Measurements from ENCODE around the gene SKI. TPM values are rescaled to one million over a fixed set of nuclear protein-coding genes. Genes with fewer than 3 reads are reported as not detected.

The SKI gene
- total and polyA plus RNA-seq, 10 of the 15 experiments (the other 5 are each of a cell fraction or from before 2014, with no cell fraction given), result 0.03 to 14.9 (median 0.96) TPM

GRCh38 chr1:2315674-2316450 is 87.7 kb downstream of the SKI start:
- no TSS peak for BruUV-seq (replicated peaks)
- ChIA-PET POLR2A (interaction anchor here (0.6 kb wide), 1 partner anchor 81 kb away, joined by 4 read pairs; no protein-coding TSS in a partner anchor), CTCF (interaction anchor here (0.7 to 2.5 kb wide), 5 partner anchors 24 to 121 kb away, joined by 3 to 12 read pairs (median 3); partner anchors contain the start of gene FAAP20), RAD21 (ENCODE audit: unreplicated experiment) (interaction anchor here (0.7 to 3.2 kb wide), 6 partner anchors 16 to 121 kb away, joined by 3 to 18 read pairs (median 5); partner anchors contain the start of gene FAAP20), SMC1A (ENCODE audit: uncharacterized antibody, unreplicated experiment) (interaction anchor here (1.1 kb wide), 1 partner anchor 82 kb away, joined by 3 read pairs; no protein-coding TSS in a partner anchor)
- peak overlapping the region; percentile 64; the same call in 1 of the 2 replicates for H3K4me2 ChIP-seq (ENCODE audit: control insufficient read depth, insufficient read depth)
- no peaks in the 10 kb centered on the region for H4K20me1 ChIP-seq (ENCODE audit: control insufficient read depth, insufficient read depth)
- peak overlapping the region; percentile 41; the same call in 1 of the 2 replicates for H3K4me3 ChIP-seq
- no peaks in the 10 kb centered on the region for H3K36me3 ChIP-seq (ENCODE audit: control insufficient read depth in 2 of 2, insufficient read depth in 2 of 2, low read length in 1 of 2)
- FAIRE-seq, result no peak
- peak overlapping the region; percentile 34; the same call in 1 of the 2 replicates for H2AFZ ChIP-seq (ENCODE audit: control insufficient read depth, low read depth, low read length)
- intact Hi-C loops (cut with micrococcal nuclease; ENCODE audit: unreplicated experiment), result no loop called here
- H3K4me1 ChIP-seq (ENCODE audit: control insufficient read depth, insufficient read depth, low read length), result peaks cover 10% of the 10 kb centered on the region
- no peak for ATAC-seq
- no peaks in the 10 kb centered on the region for H3K9me3 ChIP-seq (replicated peaks; ENCODE audit: control insufficient read depth, insufficient read depth, low read length)
- 48% methylated on average over 20 of the region's 21 CpGs for WGBS (ENCODE audit: insufficient coverage, insufficient replicate concordance, low lambda C conversion rate, missing lambda C conversion rate)
- H3K79me2 ChIP-seq (ENCODE audit: control insufficient read depth, insufficient read depth, low read length), result no peaks in the 10 kb centered on the region
- H3K9ac ChIP-seq (ENCODE audit: control insufficient read depth, insufficient read depth, low read length), result no peak overlapping the region
- no peak for DNase-seq (ENCODE audit: low read depth, low spot score)
- no peak overlapping the region for H3K27ac ChIP-seq (ENCODE audit: control insufficient read depth, insufficient read depth)
- H3K27me3 ChIP-seq (replicated peaks in 1 of 2; ENCODE audit: control insufficient read depth in 2 of 2, insufficient read depth in 2 of 2, low read length in 1 of 2), result no peaks in the 10 kb centered on the region
- TF ChIP-seq GATAD2B (conservative IDR thresholded peaks at IDR 0.05; ENCODE audit: low read depth), result no peak
- TF ChIP-seq CBX5 (IDR thresholded peaks at IDR 0.05; ENCODE audit: low read depth), result no peak
- TF ChIP-seq TCF3 (IDR thresholded peaks at IDR 0.05; ENCODE audit: borderline replicate concordance, insufficient read depth, low read depth, low read length), result no peak
- no peak for TF ChIP-seq CUX1 (IDR thresholded peaks at IDR 0.05; ENCODE audit: insufficient replicate concordance, low read depth, low read length)
- no peak for TF ChIP-seq IKZF2 (IDR thresholded peaks at IDR 0.05)
- no peak for TF ChIP-seq REST (IDR thresholded peaks at IDR 0.05; ENCODE audit: low read depth, low read length)
- no peak for TF ChIP-seq ZNF217 (IDR thresholded peaks at IDR 0.05)
- no peak for TF ChIP-seq EP300 (IDR thresholded peaks at IDR 0.05; ENCODE audit: borderline replicate concordance in 1 of 2, control insufficient read depth in 1 of 2, low read depth in 2 of 2, low read length in 2 of 2)
- no peak for TF ChIP-seq SPI1 (IDR thresholded peaks at IDR 0.05; ENCODE audit: borderline replicate concordance, insufficient read depth, low read depth, low read length)
- no peak for TF ChIP-seq HDAC6 (IDR thresholded peaks at IDR 0.05; ENCODE audit: unreplicated experiment)
- no peak for TF ChIP-seq CHD2 (IDR thresholded peaks at IDR 0.05; ENCODE audit: borderline replicate concordance, low read depth, low read length)
- no peak for TF ChIP-seq ZNF622 (IDR thresholded peaks at IDR 0.05)
- TF ChIP-seq PML (IDR thresholded peaks at IDR 0.05; ENCODE audit: low read length), result no peak
- in situ Hi-C loops (cut with MboI), result no loop called here
